Measurements from ENCODE around the gene MYLK.

The MYLK gene

DNA sequence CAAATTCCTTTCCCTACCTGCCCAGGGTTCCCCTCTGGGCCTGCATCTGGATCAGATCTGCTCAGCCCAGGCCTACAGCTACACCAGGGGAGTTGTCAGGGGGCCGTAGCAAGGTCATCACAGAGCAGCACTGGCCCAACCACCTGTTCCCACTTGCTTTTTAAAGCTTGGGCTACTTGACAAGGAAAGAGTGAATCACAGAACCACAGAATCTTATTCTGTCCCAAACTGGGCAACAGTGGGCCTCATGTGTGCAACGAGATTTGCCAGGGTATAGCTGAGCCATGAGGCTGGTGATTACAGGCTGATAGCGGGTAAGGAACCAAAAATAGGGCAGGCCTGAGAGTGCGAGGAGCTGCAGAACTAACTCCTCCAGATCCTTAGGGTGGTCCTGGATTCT lies 66.7 kb downstream of the MYLK start:
- no peak for DNase-seq

GRCh38 chr3:123816673-123817207 lies 67.4 kb downstream of the MYLK start:
- no peak for DNase-seq

DNA sequence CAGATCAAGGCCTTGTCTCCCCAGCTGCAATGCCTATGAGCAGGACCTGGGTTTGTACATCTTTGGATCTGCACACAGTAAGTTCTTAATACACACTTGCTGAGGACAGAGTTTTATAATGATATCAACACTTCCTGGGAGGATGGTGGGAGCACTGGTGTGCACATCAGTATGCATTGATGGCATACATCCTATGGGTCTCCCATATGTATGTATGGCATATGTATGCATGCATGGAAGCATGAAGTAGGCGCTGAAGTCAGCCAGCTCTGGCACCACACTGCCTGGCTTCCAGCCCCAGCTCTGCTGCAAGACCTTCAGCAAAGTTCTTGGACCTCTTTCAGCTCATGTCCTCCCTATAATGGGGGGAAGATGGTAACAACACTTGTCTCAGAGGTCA lies 68.2 kb downstream of the MYLK start:
- no peak for DNase-seq

- no peak for DNase-seq
Measured at GRCh38 chr3:123813876-123814275, 70.3 kb downstream of the MYLK start.

DNA sequence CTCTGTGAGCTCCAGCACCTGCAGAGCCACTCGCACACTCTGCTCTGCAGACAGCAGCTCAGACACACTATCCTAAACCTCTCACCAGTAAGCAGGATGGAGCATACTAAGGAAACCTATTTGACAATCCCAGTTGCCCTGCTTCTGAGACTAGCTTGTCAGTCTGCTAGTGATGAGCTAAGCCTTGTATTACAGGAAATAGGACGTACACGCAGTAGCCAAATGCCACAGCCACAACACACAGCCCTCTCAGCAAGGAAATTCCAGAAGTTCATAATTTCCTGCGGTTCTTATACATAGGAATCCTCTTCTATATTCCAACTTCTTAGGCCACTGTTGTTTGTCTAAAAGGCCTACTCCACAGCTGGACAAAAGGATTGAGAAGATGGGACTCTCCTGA lies 74.5 kb downstream of the MYLK start:
- no peak for DNase-seq

DNA sequence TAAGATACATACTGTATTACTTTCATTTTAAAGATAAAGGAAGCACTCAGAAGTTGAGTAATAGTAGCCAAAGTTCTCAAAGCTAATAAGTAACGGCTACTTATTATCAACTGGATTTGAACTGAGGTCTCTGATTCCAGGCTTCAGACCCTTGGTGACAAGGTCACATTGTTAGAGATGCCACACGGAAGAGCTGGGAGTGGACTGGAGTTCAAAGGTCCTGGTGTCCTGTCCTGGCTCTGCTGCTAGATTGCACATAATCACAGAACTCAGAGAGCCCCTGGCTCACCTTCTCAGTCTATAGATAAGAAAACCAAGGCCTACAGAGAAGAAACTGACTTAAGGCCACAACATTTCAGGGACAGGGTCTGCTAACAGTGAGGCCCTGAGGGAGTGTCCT lies 75.3 kb downstream of the MYLK start:
- no peak for DNase-seq

DNA sequence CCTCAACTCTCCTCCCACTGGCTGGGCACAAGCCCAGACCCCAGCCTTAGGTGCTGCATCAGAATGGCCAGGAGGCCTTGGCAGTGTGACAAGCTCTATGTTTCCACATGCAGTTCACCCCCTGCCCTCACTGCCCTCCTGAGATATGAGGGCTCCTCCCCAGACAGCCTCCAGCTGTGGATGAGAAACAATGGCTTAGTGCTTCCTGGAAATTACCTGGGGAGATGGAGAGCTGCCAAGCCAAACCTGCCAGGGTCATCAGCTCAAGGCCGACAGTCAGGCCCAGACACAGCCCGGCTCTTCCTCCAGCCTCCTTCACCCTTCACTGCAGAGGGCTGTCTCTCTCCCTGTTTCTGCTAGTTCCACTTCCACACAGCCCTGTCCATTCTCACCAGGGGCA lies 76.3 kb downstream of the MYLK start:
- DNase-seq, result no peak

DNA sequence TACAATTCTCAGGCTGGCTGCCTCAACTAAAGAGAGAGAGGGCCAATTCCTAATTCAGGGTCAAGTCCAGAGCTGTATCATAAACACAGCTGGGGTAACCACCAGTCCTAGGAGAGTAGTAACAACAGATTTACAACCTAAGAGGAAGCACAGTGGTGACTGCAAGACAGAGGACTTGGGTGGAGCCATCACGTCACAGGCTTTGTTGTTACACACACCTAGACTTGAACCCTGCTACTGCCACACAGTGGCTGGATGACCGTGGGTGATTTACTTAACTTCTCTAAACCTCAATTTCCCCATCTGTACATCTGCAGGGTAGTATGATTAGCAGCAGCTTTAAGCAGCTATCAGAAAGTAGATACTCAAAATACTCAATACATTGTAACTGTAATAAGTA lies 78.6 kb downstream of the MYLK start:
- DNase-seq, result no peak

GRCh38 chr3:123805101-123805500 lies 79.0 kb downstream of the MYLK start:
- DNase-seq, result no peak

GRCh38 chr3:123804676-123805075 lies 79.5 kb downstream of the MYLK start:
- no peak for DNase-seq

GRCh38 chr3:123803521-123803920 lies 80.6 kb downstream of the MYLK start:
- no peak for DNase-seq

DNA sequence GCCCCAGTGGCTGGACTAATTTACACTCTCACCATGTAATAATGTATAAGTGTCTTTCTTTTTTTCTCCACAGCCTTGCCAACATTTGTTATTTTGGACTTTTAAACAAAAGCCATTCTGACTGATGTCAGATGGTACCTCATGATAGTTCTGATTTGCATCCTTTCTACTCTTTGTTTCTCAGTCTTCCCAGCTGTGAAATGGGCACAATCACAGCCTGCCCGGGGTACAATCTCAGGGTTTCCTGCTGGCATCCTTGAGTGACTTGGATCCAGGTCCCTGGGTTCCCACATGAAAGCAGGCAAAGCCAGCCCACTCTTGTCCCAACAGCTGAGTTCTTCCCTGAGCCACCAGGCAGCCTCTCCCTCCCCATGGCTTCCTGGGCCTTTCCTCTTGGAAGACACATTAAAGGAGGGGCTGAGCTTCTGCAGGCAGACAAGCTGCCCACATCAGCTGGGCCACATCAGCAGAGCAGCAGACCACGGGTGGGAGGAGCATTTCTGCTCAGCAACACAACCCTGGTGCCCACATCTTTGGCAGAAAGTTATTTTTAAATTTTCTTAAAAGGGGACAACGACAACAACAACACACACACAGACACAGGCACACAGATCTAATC lies 82.0 kb downstream of the MYLK start:
- DNase-seq, result no peak

GRCh38 chr3:123801474-123801873 lies 82.7 kb downstream of the MYLK start:
- DNase-seq, result no peak

DNA sequence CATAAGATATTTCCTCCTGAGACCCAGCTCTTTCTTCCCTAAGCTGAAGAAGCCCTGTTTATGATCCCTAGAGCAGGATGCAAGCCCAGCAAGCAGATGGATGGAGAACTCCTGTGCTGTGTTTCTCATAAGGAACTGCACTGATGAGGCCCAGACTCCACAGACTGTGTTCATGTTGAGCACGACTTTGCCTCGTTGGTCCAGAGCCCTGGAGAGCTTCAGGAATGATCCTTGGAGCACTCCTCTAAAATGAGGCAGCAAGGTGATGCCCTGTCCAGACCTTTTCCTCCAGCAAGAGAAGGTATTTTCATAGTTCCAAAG lies 83.8 kb downstream of the MYLK start:
- DNase-seq, result no peak

GRCh38 chr3:123799544-123800361 lies 84.4 kb downstream of the MYLK start:
- DNase-seq, result no peak

DNA sequence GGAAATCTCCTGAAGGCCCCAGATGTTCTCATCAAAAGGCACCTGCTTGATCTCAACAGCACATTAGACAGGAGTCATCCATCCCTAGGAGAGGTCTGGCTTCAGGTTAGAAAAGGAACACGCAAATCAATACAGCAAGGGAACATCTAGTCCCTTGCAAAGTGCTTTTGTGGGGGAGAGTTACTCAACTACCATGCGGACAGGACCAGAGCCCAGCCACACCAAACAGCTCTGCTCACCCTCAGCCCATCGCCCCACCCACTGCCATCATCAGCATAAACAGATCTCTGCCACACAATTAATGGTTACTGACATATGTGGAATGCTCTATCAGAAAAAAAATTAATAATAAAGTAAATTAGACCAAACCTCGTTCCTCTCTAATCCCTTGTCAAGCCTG lies 85.6 kb downstream of the MYLK start:
- no peak for DNase-seq

DNA sequence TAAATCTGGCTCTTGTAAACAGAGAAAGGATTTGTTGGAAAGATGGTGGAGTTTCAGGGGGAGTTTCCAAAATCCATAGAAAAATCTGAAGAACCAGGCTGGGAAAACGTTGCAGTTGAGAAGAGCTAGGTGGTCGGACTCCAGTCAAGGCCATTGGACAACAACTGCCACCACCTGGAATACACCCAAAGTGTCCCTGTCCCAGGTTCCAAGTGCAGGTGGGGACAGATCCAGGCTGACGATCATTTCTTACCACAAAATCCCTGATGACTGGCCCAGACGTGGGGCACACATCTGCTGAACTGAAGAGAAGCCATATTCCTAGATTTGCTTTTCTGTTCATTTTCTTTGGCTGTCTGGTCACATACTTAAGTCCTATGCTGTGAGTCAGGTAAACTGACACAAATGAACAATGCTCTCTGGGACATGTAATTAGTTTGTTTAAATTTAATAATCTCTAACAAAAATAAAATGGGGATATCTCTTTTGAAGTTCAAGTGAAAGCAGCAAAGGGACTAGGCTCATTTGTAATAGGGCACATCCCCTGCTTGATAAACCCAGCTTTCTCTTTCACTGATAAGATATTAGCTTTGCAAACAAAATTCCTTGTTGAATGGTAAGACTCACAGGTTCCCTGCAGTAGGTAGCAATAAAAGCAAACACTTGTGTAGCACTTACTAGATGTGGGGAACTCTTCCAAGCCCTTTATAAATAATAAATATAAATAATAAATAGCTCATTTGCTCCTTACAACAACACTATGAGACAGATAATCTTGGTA lies 88.5 kb downstream of the MYLK start:
- no peak for DNase-seq

DNA sequence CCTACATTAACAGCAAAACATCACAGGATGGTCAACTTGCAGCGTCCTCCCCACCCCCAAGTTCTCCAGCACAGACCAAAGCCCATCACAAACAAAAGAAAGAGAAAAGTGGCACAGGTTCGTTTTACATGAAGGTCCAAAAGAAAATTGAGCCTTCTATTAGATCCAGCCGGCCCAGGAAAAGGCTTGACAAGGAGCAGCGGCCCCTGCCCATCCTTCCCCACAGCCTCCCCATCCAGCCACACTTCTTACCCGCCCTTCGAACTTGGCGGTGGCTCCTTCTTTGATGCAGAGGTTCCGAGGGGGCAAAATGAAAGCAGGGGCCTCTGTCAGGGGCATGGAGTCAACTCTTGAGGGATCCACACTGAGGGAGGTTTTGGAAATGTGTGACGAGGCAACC lies 90.7 kb downstream of the MYLK start:
- no peak for DNase-seq

GRCh38 chr3:123792473-123793201 lies 91.5 kb downstream of the MYLK start:
- no peak for DNase-seq

GRCh38 chr3:123791898-123792297 lies 92.2 kb downstream of the MYLK start:
- peak; percentile 21 for DNase-seq

GRCh38 chr3:123791417-123791816 lies 92.7 kb downstream of the MYLK start:
- DNase-seq, result no peak

DNA sequence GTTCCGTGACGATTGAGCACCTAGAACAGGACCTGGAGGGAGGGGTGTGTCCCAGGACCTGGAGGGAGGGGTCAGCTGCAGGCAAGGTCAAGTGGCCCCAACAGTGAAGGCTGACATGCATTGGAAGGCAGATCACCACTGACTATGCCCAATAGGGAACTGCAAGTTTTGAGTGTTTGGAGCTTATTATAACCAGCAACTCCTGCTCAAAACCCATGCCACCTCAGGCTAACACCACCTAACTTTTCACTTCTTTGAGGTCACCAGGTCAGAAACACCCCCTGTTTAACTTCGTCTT lies 93.1 kb downstream of the MYLK start:
- no peak for DNase-seq

Measured in suppressor macrophage treated with lipopolysaccharide for 4 hours (primary cell).